HT-29 (cell line): ENCODE data around the gene TMEM220. TPM values are rescaled to one million over a fixed set of nuclear protein-coding genes. Genes with fewer than 3 reads are reported as not detected.
"Not testable (repeated sequence)": the region's sequence is repeated elsewhere in the genome, so short reads cannot be mapped to it uniquely, and the experiment has no call there.

Source experiments
- DNase-seq: peaks from one replicate; pipeline ENCODE4 v3.0.0-alpha.2; 2015; ENCODE audit warnings: low spot score
- total RNA-seq: library from RNA; depleted of rRNA; stranded (reverse); fragments of >200 nt; shearing (Covaris generic); gene quantifications from 2 replicates; pipeline ENCODE4 v1.2.3, GENCODE V29; 2014

TMEM220 gene
- total RNA-seq, 1 experiment from 2014 or later: not detected

DNA sequence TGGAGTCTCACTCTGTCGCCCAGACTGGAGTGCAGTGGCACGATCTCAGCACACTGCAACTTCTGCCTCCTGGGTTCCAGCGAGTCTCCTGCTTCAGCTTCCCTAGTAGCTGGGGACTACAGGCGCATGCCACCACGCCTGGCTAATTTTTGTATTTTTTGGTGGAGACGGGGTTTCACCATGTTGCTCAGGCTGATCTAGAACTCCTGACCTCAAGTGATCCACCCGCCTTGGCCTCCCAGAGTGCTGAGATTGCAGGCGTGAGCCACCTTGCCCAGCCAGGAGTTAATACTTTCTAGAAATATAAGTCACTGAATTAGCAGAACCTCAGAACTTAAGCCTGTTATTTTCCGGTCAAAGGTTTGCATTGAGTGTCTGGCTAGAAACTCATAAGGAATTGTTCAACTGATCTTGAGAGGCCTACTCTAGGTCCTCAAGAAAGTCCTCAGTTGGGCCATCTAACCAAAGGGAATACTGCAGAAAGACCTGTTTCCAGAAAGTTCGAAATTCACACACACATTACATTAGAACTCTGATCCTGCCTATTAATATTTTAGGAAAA, 1.4 kb downstream of the TMEM220 start:
- no peak for DNase-seq

DNA sequence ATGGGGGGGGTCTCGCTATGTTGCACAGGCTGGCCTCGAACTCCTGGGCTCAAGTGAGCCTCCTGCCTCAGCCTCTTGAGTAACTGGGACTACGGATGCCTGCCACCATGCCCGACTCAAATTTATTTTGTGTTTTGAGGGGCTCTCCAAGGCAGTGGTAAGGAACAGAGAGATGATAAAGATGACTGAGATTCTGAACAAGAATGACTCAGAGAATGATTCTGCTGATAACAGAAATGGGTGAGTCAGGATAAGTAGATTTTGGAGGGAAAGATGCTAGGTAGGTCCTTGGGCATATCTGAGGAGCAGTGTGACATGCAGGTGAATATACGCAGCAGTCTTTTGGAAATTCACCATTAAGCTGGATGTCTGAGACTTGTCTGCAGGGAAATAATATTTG, 2.6 kb downstream of the TMEM220 start:
- no peak for DNase-seq

DNA sequence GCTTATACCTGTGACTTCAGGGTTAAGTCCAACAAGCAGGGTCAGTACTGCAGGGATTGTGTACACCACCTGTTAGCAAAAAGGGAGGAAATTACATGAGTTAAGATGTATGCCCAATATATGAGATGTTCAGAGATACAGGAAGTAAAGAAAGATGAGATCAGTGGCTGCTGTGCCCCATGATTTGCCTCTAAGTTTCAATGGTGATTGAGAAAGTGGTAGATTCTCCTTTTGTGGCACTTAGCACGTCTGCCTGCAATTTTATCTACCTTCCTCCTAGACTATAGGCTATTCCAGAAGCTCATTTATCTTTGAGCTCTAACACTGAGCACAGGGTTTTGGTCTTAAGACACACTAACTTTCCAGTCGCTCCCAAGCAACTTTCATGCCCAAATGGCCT, 3.6 kb downstream of the TMEM220 start:
- DNase-seq: no peak

DNA sequence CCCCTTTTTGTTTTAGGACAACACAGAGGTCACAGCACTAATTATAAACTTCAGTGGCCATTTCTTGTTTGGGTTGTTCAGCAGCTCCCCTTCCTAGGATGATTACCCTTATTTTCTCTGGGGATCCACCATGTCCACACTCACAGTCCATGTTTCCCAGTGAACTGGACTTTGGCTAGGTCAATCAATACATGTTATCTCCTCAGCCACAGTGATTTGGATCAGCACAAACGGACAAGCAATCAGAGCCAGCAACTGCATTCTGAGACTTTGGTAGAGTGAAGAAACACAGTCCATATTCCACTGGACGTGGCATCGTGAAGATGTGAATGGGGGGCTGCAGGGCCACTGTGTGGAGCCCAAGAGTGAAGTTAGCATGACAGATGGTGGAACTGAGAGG, 4.6 kb downstream of the TMEM220 start:
- no peak for DNase-seq

DNA sequence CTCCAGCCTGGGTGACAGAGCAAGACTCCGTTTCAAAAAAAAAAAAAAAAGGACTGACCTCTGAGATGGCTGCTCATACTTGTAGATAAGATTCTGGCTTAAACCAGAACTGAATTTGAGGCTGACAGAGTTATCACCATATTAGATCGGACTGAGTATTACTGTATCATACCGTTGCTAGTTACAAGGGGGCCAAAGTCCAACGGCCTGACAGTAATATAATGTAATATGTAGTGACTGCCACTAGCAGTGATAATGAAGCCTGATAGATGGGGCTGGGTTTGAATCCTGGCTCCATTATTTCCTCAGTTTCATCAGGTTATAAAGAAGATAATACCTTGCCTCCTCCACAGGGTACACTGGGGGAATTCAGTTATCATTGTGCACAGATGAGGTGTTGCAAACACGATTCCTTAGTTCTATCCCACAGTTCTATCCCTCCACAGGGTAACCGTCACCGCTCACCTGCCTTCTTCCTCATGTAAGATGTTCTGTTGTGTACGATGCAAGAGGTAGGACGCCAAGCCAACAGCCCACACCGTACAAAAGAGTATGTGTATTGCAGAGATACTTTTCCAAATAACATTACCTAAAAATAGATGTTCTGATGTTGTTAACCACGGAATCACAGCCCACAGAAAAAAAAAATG, 5.2 kb downstream of the TMEM220 start:
- peak; percentile 31 for DNase-seq

DNA sequence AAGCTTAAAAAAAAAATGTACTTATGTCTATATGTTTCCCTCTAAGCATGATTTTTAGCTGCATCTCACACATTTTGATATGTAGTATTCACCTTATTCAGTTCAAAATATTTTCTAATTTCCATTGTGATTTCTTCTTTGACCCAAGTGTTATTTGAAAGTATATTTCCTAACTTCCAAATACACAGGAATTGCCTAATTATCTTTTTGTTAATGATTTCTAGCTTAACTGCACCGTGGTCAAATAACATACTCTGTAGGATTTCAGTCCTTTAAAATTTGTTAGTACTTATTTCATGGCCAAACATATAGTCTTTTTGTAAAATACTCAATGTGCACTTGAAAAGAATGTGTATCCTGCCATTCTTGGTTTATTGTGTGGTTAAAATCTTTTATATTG, 11.3 kb downstream of the TMEM220 start:
- DNase-seq: no peak

DNA sequence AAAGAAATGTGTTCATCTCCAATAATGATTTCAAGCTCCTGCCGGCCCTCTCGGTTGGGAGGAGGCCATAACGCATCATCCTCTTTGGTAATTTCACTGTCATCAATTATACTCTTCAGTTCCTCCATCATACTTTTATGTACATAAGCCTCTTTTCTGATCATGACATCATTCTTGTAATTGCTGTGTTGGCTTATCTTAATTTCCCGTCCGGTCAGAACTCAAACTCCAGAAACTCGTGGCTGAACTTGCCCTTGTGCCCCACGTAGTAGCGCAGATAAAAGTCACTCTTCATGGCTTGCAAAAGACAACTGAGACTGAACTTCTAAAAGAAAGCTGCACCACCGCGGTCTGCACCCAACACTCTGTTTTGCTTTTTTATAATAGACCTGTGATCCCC, 13.6 kb downstream of the TMEM220 start:
- DNase-seq: no peak

DNA sequence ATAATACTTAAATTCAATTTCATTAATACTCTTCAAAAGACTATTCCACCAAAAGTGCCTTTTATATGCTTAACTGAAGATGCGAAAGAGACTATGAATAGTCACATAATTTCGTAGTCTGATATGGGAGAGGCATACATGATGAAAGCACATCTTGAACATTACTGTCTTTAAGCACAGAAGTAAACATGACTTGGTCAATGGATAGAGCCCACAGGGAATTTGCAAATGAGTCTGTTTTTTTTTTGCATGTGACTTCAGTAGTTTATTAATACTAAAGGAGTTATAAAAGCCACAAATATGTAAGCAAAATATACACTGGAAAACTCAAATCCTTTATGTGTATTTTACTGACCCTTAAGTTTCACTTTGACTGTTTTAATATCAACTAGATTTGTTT, 16.5 kb downstream of the TMEM220 start:
- no peak for DNase-seq

DNA sequence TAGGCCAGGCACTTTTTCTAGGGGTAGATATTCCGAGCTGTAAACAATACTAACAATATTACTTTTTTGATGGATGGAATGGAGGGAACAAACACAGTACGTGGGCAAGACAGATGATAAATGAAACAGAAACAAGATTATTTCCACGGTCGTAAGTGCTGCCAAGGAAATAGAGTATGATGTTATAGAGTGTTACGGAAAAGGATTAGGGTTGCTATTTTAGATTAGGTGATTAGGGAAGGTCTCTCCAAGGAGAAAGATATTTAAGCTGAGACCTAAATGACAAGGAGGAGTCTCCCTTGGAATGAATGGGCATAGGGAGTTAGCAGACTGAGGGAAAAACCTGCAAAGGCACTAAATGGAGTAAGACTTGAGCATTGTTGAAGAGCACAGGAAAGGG, 24.1 kb downstream of the TMEM220 start:
- no peak for DNase-seq

DNA sequence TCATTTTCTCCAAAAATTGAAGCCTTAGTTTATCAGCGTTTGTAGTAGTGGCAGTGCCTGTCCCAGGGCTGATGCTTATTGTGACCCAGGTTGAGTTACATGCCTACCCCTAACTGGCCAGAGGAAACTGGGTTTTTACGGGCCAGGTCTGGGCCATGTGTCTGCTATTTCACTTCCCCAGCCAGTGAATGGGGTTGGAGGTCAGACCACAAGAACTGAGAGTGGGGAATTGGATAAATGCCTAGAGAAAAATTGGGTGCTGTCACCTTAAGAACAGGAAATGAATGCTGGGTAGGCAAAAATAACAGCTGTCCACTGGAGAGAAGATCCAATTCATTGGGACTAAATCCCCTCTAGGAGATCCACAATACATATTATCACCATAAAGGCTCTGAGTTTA, 27.2 kb downstream of the TMEM220 start:
- no peak for DNase-seq

DNA sequence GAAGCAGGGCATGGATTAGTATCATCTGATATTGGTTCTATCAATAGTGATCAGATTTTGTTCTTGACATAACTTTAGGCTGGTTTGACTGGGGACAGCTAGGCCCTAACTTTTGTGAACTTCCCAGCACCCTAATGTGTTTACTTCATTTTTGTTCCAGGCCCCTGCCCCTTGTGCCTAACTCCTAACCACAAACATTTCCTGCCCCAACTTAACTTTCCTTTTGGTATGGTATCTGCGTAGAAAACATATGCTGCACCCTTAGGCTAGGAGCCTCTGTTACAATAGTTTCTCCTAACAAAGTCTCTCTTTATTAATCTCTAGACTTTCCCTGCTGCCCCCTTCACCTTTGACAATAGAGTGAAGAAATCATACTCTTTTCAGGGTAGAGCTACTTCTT, 30.0 kb downstream of the TMEM220 start:
- DNase-seq: no peak

DNA sequence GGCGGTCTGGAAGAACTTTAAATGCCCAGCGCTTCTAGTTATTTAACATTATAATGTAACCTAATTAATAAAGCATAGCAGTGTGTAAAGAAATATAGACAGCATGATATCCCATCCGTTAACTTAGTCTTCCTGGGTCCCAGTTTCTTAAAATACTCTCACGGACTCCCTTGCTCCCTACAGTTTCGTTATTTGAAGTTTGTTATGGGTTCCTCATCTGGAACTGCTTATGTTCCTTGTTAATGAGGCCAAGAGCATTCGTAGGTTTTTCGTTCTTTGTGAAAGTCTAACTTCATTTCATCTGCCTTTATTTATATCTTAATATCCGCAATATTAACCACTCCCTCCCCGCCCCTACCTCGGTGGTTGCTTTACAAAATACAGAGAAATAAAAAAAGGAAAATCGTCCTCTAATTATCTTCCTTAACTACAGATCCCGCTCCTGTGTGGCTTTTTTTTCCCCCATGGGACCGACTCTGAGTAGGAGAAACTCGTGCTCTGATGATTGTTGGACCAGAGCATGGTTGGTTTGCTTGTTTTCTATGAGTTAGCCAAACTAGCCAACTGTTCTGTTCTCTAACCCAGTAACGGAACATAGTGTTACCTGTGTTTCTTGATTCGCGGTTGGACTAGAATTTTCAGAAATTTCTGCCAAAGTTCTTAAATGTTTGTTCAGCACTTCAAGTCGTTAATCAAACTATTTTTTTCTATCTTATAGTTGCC, 31.6 kb downstream of the TMEM220 start:
- DNase-seq: peak; percentile 16

DNA sequence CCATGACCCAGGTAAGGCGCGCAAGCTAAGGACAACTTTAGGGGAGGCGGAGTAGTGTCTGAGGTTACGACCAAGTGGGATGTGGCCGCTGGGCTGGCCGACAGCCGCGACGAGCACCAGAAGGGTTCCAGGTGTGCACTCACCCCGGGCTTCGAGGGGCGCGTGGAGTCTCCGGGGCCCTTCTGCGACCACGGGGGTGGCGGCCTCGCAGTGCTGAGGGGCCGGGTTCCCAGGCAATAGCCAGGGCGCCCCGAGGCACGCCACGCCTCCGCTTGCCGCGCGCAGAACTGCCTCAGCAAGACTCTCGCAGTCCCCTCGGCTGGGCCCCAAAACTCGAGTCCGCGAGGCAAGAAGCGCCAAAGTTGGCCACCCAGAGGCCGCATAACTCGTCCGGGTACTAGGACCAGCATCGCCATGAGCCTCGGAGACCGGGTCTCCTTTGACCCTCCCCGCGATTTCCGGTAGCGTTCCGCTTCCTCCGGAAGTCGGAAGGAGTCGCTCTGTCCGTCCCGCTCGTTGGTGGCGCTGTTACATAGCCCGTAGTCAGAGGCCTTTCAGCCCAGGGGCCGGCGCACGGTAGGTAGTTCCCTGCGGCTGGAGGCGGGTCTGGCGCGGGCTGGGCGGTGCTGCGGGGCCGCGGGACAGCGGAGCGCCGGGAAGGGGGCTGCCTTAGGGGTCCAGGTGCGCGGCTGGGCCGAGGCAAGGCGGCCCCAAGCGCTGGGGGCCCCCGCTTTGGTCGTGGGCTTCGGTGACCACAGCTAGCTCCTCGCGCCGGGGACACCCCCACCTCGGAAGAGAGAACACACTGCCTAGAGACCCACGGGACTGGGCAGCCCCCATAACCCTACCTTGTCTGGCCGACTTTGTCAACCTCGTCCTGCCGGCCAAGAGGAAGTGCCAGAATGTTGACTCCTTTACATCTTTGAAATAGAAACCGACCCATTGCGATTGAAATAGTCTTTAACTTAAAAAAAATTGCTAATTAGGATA, 32.4 kb downstream of the TMEM220 start, which contains the start of the genes ADPRM and SCO1:
Gene ADPRM (plus strand): TSS at position 503 of the 990 bp plus-strand sequence. CDS start 7,333 bp downstream, outside the sequence.
Gene SCO1 (minus strand): TSS at position 442 of the 990 bp plus-strand sequence. CDS start 26 bp downstream, at position 416.
- peak; percentile 87 for DNase-seq

DNA sequence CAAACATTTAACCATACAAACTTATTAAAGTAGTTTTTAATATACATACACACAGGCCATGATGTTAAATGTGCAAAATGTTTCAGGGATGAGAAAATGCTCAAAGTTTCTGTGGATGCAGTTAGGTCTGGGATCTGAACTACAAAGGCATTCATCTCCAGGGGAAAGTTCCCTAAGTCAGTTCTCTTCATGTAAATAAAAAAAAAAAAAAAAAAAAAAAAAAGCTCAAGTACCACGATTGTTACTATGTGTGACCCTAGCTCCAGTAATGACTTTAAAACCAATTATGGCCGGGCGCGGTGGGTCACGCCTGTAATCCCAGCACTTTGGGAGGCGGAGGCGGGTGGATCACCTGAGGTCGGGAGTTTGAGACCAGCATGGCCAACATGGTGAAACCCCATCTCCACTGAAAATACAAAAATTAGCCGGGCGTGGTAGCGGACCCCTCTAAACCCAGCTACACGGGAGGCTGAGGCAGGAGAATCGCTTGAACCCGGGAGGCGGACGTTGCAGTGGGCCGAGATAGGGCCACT, 33.9 kb downstream of the TMEM220 start:
- not testable (repeated sequence) for DNase-seq

DNA sequence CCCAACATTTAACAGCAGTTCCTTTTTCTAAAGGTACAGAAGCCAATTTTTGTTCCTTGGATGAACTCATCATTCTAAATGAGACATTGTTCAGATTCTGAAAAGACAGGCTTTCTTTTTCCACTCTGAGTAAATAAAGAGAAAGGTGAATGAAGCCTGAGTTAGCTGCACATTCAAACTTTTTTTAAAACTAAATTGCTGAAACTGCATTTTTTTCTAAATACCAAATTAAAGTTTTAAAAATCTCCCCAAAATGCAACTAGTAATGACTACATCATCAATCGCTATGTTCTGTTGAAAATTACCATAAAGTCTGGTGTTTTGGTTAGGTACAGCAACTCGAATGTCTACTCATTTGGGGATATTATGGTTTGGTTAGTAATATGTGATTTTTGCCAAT, 42.3 kb downstream of the TMEM220 start:
- DNase-seq: no peak

DNA sequence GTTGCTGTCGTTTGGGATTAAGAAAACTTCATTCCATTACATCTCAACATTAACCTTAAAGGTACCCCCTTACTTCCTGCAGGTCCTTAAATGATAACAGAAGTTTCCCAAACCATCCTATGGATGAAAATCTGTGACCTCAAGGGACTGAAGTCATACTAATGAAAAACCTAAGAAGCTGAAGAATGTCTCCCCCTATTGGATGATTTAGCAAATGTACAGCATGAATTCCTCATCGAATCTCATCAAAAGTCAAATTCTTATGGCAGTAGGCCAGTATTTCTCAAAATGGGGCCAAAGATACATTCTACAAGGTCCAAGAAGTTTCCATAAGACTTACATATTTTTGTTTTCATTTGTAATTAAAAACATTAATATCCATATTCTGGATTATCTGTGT, 46.0 kb downstream of the TMEM220 start:
- peak; percentile 19 for DNase-seq

DNA sequence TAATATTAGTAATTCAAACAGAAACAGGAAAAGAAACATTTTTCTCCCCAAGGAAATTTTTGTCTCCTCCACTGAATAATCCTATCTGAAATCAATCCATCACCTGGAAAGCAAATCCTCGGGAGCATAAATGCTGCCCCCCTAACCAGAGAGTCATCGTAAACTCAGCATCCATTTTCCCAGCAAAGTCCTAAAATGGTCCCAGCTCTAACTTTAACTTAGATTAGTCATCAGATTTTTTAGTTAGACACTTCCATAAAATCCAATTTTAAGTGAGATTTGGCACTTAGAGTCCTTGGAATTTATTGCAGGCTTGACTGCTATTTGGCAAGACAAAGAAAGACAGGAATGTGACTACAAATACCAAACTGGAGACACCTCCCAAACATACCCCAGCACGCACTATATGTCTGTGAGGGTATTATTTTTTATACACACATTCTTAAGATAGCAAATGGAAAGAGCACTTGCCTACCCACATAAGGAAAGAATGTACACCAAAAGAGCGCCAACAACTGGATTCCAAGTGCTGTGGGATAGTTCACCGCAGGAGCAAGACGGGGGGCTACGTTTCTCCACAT, 47.9 kb downstream of the TMEM220 start:
- DNase-seq: no peak

DNA sequence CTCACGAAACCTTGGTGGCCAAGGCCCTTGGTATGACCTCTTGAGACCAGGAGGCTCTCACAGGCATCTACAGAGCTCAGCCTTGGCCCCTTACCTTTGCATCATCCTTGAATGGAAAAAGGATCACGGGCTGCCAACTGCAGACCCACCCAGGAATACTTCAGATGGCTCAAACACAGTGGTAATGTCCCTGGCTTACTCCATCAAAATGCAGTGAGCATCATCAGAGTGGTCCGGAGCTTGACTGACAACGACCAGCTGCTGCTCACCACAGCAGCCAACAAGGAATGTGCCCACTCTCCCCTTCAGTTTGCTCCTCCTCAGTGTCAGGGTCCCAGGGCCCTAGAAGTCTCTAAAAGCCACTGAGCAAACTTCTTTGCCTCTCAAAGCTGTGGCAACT, 55.1 kb downstream of the TMEM220 start:
- no peak for DNase-seq

DNA sequence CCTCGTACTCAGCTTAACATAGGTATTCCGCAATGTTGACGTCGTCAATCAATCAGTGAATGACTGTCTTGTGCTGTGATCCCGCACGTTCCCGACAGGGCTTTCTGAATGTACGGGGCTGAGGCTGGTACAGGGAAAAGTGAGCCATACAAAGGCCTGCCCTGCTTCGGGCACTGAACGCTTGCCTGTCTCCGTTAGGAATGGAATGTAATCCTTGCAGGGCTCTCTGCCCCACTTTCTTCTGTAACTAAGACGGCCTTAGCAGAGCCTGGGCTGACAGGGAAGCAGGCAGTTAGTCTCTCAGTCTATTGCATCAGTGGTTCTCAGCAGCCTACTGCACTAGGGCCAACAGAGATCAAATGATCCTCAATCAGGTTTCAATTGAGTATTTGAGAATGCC, 56.5 kb downstream of the TMEM220 start:
- no peak for DNase-seq

DNA sequence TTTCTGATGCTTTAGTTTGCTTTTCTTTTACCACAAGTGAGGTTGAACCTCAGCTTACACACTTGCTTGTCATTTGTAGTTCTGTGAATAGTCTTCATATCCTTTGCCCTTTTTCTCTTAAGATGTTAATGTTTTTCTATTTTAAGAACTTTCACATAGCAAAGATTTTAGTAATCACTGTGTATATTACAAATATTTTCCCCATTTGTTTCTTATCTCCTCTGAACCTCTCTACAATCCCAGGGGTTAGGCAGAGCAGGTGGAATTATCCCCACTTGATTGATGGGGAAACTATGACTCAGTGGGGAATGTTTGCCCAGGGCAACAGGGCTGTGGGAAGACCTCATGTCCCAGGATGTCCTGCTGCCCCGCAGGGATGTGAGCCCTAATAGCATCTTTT, 61.0 kb downstream of the TMEM220 start:
- no peak for DNase-seq

DNA sequence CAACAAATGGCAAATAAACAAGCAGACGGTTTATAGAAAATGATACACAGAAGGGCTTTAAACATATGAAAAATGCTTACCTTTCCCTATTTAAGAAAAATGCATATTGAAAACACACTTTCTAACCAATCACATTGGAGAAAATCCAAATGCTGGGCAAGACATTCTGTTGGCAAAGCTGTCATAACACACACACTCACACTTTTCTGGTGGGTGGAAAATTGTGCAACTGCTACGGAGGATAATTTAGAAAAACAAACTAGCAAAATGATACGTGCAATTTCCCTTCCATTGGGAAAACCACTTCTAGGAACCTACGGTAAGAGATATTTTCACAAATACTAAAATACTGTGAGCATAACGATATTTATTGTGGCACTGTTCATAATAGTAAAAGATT, 62.9 kb downstream of the TMEM220 start:
- DNase-seq: no peak
